HG03175 (cell line): ENCODE results near the gene ADK.

ENCODE experiments used
- ATAC-seq: cut with Tn5 transposase; IDR thresholded peaks from one replicate; pipeline ENCODE4 v1.9.1; 2021; ENCODE audit warnings: mild to moderate bottlenecking, moderate library complexity; ENCODE audit not compliant: unreplicated experiment

Gene ADK

DNA sequence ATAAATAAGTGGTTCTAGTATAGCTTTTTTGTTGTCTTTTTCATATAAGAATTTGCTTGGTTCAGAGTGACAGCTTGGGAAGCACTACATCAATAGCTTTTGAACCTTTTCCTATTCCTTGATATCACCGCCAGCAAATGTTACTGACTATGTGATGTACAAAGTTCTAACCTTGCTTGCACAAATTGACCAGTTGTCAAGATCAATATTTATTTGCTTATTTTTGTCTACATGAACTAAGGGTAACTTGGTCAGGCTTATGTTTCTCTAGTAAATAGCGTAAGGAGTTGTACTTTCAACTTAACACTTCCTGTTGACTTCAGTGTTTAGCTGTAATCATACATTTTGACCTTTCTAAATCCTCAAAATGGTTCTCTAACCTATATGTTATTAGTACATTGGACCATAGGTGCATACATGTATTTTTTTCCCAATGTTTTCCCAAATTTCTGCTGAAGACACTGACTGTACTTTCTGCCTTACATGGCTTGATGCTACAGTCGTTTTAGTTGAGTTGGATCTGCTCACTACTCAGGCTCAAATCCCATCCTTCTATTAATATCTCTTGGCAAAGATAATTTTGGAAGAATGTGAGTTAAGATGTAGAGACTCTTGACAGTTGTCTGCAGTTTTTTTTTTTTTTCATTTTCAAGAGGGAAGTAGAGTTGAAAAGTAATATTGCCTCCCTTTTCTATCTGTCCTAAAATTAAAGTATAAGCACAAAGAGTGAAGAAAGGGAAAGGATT is 436.3 kb downstream of the ADK start:
- no peak for ATAC-seq

DNA sequence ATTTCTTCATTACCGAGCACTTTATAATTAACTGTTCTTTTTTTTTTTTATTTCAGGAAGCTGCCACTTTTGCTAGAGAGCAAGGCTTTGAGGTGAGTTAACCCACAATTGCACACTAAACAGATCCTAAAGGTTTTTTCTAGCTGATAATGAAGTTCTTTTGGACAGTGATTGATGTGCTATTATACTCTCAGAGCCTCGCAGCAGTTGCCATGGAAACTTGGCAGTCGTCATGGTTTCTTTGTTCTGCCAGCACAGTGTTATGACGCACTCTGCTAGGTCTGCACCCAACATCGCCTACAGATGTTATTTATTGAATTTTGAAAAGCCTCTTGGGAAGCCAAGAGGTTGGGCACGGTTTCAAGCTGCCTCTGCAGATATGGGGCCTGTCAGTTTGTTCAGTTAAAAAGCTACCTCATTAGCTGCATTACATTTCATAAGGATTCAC is 438.2 kb downstream of the ADK start:
- ATAC-seq, result no peak

DNA sequence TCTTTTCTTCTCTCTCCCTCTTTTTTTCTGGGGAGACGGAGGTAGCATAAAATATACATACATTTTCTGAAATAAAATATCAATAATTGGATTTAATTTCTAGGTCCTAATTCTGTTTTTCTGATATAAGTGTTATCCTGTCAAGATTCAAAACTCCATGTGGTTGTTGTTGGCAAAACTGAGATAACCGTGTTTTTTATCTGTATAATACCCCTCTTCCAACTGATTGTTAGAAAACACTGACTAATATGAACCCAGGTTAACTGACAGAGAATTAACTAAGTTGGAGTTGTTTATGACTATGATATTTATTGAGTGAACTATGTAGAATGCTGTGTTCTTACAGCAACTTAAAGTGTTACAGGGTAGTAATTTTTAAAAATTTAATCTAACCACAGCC is 438.8 kb downstream of the ADK start:
- no peak for ATAC-seq

DNA sequence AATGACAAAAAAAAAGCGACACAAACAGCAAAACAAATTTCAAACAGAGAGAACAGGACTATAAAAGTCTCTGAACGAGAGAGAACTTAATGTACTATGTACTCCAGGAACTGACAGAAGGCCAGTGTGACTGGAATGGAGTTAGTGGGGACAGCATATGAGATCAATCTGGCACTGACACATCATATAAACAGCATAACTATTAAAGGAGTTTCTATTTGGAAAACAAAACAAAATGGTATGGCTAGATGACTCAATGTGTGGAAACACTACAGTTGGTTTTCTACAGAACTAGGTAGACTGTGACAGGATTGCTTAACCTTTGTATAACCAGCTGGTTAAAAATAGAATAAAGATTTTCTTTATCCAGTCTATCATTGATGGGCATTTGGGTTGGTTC is 442.4 kb downstream of the ADK start:
- no peak for ATAC-seq

DNA sequence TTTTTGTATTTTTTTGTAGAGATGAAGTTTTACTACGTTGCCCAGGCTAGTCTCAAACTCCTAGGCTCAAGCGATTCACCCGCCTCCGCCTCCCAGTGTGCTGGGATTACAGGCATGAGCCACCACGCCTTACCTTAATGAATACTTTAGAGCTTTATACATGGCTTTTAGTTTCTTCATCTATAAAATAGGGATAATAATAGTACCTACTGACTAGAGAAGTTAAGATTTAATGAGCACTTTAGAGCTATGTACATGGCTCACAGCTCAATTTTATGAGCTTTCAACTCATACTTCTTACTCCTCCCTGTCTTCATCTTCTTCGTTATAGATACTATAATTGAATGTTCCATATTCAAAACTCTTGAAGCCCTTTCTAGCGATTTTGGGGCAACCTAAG is 445.7 kb downstream of the ADK start:
- ATAC-seq, result no peak

DNA sequence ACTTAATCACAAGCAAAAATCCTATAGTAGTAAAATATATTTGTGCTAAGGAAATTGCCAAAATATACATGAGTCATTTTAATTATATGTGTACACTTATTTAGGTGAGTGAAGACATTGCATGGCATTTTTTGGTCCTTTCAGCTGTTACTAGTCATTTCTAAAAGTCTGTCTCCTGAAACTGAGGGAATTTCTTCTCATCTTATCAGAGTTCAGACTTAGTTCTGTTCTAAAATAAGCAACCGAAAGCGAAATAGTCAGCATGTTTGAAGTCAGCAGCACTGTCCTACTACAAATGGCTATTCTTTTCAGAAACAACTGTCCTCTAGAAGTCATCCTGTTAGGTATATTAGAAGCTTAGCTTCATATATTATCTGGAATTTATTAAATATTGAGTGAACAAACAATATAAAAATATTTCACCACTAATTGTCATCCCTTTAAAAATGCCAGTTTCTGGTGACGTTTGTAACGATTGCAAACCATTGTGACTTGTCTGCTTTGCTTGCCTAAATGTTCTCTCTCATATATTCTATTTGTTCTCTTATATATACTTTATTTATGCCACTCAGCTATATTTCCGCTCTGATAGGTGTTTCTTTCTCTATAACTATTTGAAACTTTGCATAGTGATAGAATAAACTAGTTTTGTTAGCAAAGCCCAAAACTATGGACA is 448.0 kb downstream of the ADK start:
- no peak for ATAC-seq

DNA sequence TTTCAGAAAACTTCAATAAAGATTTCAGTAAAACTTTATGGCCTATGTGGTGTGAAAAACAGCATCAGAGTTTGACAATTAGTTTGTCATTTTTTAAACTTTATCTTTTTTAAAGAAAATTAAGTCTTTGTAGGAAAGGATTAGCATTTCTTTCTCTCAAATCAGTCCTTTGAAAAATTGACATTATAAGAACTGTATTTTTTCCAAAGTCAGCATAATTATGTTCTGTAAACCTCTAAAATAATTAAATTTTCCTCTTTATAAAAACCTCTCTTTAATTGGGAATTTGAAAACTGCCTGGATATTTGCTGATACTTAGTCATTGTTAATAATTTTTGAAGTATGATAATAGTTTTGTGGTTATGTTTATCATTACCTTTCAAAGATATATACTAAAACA is 448.7 kb downstream of the ADK start:
- ATAC-seq, result no peak

DNA sequence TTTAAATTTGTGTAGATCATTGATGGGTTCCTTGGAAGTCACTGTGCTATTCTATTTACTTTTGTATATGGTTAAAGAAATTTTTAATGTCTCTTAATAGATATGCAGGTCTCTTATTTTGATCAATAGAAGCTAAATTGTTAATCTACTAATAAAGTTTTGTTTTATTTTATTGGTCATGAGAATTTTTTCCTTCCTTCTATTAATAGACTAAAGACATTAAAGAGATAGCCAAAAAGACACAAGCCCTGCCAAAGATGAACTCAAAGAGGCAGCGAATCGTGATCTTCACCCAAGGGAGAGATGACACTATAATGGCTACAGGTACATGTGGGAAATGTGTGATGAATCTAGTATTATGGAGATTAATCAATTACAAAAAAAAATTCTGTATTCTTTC is 449.1 kb downstream of the ADK start:
- ATAC-seq, result no peak

DNA sequence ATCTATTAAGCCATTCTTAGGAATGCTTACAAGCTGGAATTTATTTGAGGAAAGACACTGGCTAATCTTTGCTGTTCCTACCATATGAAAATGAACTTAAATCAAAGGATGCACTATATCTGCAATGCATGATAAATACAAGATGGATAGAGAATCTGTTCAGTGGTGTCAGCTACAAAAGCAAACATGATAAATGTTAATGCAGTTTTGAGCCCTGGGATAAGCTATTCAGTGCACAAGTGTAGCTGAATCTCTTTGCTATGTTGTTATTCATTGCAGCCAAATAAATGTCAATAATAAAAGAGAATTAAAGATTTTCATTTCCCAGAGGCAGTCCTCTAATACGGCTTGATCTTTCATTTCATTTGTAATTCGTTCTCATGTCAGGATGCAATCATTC is 451.6 kb downstream of the ADK start:
- ATAC-seq, result no peak

DNA sequence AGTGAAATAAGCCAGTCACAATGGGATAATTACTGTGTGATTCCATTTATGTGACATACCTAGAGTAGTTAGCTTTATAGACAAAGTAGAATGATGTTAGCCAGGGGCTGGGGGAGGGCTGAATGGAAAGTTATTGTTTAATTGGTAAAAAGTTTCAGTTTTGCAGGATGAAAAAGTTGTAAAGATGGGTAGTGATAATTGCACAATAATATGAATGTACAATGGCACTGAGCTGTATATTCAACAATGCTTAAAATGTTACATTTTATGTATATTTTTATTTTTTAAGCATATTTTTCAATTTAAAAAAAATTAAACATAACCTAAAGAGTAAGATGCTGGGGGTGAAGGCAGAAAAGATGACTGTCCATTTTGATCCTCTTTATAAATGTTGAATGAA is 459.3 kb downstream of the ADK start:
- no peak for ATAC-seq

DNA sequence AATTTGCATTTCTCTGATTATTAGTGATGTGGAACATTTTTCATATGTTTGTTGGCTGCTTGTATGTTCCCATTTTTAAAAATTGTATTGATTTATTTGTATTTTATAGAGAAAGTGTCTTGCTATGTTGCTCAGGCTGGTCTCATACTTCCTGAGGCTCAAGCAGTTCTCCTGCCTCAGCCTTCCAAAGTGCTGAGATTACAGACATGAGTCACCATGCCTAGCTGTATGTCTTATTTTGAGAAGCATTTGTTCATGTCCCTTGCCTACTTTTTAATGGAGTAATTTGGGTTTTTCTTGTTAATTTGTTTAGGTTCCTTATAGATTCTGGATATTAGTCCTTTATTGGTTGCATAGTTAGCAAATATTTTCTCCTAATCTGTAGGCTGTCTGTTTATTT is 461.2 kb downstream of the ADK start:
- no peak for ATAC-seq

DNA sequence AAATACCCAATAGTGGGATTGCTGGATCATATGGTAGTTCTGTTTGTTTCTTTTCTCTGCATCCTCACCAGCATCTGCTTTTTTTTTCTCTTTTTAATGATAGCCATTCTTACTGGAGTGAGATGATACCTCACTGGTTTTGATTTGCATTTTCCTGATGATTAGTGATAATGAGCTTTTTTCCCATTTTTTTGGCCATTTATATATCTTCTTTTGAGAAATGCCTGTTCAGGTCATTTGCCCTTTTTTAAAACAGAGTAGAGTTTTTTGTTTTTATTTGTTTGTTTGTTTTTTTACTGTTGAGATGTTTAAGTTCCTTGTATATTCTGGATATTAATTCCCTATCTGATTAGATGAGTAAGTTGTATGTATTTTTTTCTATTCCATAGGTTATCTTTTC is 469.6 kb downstream of the ADK start:
- no peak for ATAC-seq

DNA sequence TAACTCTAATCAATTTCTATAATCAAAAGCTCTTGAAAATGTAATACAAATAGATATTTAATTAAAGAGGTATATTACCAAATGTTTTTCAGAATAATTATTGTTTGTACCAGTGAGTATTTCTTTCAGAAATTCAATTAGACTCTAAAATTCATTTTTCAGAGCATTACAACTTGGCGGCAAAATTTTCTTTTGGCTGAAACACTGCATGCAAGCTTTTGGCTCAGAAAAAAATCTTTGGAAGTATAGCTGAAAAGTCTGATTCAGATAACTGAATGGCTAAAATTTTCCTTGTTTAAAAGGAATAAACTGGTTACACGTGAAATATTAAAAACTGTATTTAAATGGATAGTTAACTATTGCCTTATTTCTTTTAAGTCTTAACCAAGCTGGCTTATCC is 472.8 kb downstream of the ADK start:
- no peak for ATAC-seq

DNA sequence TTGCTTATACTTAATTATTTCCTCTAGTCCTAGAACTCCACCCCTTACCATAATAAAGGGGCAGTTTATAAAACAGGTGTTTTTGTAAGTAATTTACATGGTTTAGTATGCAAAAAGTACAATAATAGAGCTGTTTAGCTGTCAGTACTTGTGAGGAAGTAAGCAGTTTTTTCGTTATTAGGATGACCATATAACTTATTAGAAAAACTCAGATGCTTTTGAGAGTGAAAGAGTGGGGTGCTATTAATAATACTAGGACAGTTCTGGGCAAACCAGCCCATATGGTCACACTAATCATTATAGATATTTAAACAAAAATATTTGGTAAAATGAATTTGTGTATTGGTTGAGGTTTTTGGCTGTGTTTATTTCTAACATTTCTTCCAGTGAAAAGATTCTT is 473.5 kb downstream of the ADK start:
- ATAC-seq, result no peak

DNA sequence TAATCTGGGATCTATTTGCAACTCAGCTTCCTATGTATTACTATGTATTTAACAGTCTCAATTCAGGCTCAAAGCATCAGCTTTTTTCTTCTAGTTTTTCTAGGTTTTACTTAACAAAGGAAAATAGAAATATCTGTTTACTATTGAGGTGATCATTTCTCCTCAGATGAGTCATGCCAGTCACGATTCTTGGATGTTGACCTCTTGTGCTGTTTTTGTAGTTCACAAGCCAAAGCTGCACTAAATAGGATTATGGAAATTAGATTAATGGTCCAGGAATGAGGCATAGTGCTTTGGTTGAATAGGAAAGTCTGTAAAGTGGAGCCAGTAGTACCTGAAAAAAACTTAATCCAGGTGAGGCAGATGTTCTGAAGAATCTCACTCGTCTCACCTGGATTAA is 477.1 kb downstream of the ADK start:
- no peak for ATAC-seq

DNA sequence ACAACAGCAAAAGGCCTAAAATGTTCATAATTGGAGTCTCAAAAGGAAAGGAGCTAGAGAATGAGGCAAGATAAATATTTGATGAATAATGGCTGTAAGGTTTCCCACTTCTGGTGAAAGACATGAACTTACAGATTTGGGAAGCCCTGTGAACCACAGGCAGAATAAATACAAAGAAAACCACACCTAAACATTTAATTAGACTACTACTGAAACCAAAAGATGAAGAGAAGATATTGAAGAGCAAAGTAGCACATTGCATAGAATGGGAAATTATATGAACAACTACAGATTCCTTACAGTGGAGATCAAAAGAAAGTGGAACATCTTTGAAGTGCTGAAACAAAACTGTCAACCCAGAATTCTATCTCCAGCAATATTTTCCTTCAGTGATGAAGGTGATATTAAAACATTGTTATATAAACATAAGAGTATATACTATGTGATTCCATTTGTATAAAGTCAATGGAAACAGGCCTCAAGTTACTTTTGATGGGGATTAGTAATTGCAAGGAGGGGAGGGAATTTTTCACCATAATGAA is 484.0 kb downstream of the ADK start:
- no peak for ATAC-seq

DNA sequence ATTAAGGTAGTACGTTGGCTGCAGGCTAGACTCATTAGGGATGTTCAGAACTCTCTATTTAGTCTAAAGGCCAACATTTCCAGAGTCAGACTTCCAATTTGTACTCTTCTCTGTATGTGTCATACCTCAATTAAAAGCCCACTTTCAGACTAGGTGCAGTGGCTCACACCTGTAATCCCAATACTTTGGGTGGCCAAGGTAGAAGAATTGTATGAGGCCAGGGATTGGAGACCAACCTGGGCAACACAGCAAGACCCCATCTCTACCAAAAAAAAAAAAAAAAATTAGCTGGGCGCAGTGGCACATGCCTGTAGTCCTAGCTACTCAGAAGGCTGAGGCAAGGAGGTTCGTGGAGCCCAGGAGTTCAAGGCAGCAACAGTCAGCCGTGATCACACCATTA is 484.6 kb downstream of the ADK start:
- ATAC-seq, result no peak

DNA sequence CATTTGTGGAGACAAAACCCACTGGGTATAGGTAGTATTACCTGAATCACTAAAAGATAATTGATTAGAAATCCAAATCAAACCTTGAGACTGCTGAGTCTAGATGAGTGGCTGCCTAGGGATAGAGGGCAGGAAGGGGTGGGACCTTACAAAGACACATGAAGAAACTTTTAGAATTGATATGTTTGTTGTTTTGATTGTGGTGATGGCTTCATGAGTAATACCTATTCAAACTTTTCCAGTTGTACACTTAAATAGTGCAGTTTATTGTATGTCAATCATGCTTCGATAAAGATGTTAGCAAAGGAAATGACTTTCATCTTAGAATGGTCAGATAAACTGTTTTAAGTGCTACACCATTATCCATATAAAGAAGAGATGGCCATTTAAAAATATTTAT is 486.7 kb downstream of the ADK start:
- no peak for ATAC-seq

DNA sequence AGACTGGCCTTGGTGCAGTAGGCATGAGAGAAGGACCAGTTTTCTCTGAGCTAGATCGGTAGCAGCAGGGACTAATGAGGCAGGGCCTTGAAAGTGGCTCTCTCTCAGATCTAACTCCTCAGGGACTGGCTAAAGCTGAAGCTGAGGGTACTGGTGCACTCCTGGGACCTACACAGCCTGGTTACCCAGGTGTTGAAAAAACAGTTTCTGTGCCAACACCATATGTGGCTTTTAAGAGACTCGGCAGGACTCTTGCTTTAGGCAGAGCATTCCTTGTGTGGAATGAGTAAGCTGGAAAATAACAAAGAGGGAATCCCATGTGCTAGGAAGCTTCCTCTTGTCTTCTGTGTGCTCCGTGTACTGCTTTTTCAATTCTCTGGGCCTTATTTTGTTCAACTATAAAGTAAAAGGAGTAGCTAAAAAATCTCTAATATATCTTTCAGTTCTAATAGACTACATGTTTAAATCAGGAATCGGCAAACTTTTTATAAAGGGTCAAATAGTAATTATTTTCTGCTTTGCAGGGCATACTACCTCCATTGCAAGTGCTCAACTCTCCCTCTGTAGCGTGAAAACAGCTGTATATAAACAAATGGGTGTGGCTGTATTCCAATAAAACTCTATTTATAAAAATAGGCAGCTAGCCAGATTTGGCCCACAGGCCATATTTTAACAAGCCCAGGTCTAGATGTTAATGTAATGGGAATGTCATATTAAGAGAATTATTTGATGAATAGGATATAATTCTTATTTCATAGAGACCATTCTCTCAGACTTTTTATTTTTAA is 489.3 kb downstream of the ADK start:
- ATAC-seq, result no peak

DNA sequence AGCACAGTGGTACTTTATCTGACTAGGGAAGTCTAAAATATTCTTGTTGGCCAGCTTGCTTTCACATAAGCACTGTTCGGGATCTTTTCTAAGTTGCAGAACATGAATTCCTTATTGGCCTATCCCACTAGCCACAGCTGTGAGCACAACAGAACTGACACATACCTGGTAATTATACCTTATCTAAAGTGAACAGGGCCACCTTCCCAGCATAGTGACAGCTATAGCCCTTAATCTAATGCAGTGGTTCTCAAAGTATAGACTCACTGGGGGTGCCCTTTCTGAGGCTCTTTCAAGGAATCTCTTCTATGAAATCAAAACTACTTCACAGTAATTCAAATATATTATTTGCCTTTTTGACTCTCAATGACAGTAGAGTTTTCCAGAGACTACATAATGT is 490.6 kb downstream of the ADK start:
- ATAC-seq, result no peak

DNA sequence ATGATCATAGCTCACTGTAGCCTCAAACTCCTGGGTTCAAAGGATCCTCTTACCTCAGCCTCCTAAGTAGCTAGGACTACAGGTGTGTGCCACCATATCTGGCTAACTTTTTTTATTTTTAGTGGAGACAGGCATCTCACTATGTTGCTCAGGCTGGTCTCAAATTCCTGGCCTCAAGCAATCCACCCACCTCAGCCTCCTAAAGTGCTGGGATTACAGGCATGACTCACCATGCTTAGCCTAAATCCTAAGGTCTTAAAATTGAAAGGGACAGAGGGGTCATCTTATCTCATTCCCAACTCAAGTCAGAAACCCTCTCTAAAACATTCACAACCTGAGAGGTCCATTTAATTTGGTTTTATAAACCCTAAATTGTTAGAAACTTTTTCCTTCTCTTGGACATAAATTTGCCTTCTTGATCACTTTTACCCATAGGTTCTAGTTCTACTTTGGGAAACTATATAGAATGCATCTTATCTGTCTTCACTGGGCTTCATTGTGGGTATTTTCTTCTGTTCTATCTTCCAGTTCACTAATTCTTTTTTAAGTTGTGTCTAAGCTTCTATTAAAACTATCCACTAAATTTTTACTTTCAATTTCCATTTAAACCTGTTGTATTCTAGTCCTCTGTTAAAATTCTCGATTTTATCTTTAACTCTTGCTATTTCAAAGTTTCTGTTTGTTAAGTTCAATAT is 492.0 kb downstream of the ADK start:
- ATAC-seq, result no peak
